A673 (cell line): ENCODE measurements around the gene CDK14.

Experiments
- CTCF ChIP-seq: fragments of 300-800, 200-600 bp; sonication (generic); conservative IDR thresholded peaks from 2 replicates; pipeline ENCODE4 v1.5.1; 2017; ENCODE audit warnings: low read depth, mild to moderate bottlenecking, antibody characterized with exemption, low read length, moderate library complexity, mixed read lengths
- EZH2 ChIP-seq: fragments of 200-600 bp; sonication (generic); IDR thresholded peaks from 2 replicates; pipeline ENCODE4 v1.6.1; 2017; ENCODE audit warnings: borderline replicate concordance, low read depth, mild to moderate bottlenecking, mixed read lengths, antibody characterized with exemption, low read length; ENCODE audit not compliant: poor library complexity, severe bottlenecking

DNA sequence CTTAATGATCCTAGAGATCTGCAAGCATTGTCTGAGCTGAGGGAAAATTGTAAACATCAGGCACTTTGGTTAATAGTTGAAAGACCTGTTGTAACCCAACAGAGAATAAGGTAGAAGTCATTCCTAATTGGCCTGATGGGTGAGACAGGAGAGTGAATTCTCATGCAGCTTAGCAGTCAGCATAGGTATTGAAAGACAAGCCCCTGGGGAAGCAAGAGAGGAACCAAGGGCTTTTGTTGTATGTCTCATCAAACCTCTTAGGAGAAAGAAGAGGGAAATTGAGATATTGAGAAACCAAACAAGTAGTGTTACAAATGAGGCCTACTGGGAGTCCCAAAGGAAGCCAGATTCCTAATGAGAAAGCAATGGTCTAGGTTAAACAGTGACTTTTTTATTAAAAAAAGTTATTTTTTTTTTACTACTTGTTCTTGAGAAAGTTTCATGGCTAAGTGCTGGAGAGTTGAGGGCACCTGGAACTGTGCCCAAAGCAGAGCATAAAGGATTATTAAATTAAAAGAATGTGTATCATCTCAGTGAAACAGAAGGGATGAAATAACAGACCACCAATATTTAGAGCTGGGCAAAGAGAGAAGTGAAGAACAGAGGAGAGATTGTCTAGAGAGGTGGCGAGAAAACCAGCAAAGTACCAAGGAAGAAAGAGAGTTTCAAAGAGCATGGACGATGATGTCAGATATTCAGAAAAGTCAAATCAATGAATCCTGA is 168.9 kb downstream of the CDK14 start:
- TF ChIP-seq CTCF: no peak
- TF ChIP-seq EZH2: no peak
